Gastrocnemius medialis (tissue), 4 donors: ENCODE measurements around the gene ZBTB2.

Source experiments
- POLR2A ChIP-seq, 2 donors: fragments of 450-650 bp; IDR thresholded peaks; one replicate each; pipeline ENCODE4 v1.6.1; 2017; ENCODE audit warnings: antibody characterized with exemption in 2 of 2, mild to moderate bottlenecking in 2 of 2, moderate library complexity in 2 of 2
- TF ChIP-seq, protein P1 (sequence below), 5 experiments: fragments of 450-650 bp in 3 of 5; fragments of 200-600 bp in 2 of 5; sonication (generic) in 2 of 5; IDR thresholded peaks in 4 of 5; conservative IDR thresholded peaks in 1 of 5; 1 replicate in 4 of 5; 2 replicates in 1 of 5; pipeline ENCODE4 v1.5.1; 2016 to 2019; ENCODE audit warnings: antibody characterized with exemption in 5 of 5, mild to moderate bottlenecking in 3 of 5, moderate library complexity in 3 of 5

DNA sequence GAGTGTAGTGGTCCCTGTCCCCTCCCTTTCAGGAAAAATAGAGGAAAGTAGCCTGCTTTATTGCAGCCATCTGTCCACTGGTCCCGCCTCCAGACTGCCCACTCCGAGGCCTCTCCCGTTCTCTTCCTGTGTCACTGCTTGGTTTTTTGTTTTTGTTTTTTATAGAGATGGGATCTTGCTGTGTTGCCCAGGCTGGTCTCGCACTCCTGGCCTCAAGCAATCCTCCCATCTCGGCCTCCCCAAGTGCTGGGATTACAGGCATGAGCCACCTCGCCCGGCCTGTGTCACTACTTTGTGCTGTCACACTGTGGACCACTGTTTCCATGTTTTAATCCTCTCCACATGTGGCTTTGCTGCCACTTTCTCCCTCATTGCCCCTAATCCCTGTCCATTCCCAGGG, 71.2 kb downstream of the ZBTB2 start:
- TF ChIP-seq, protein P1, sequence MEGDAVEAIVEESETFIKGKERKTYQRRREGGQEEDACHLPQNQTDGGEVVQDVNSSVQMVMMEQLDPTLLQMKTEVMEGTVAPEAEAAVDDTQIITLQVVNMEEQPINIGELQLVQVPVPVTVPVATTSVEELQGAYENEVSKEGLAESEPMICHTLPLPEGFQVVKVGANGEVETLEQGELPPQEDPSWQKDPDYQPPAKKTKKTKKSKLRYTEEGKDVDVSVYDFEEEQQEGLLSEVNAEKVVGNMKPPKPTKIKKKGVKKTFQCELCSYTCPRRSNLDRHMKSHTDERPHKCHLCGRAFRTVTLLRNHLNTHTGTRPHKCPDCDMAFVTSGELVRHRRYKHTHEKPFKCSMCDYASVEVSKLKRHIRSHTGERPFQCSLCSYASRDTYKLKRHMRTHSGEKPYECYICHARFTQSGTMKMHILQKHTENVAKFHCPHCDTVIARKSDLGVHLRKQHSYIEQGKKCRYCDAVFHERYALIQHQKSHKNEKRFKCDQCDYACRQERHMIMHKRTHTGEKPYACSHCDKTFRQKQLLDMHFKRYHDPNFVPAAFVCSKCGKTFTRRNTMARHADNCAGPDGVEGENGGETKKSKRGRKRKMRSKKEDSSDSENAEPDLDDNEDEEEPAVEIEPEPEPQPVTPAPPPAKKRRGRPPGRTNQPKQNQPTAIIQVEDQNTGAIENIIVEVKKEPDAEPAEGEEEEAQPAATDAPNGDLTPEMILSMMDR (IDR thresholded peaks at IDR 0.05 in 4 of 5, conservative IDR thresholded peaks at IDR 0.05 in 1 of 5): no peak
- TF ChIP-seq POLR2A (IDR thresholded peaks at IDR 0.05): no peak
